Adrenal gland (tissue), 12 donors: Measurements from ENCODE around the gene SIK1. TPM values are rescaled to one million over a fixed set of nuclear protein-coding genes. Genes with fewer than 3 reads are reported as not detected.
"Not testable (repeated sequence)": the region's sequence is repeated elsewhere in the genome, so short reads cannot be mapped to it uniquely, and the experiment has no call there.

Experiments used
- DNase-seq, 7 donors: peaks; one replicate each; pipeline ENCODE4 v3.0.0-alpha.2; 2019 to 2020
- H3K27ac ChIP-seq, 5 donors: fragments of 200-600 bp; sonication (generic) in 4 of 5; 1 replicate in 3 of 5; 2 replicates in 2 of 5; pipeline versions ENCODE4 v1.5.1 to v1.8.0; 2016 to 2020; ENCODE audit warnings: mild to moderate bottlenecking in 1 of 5
- H3K27me3 ChIP-seq: fragments of 200-600 bp; 2 replicates; pipeline ENCODE4 v1.8.0; 2021
- H3K36me3 ChIP-seq, 2 donors: fragments of 200-600 bp; replicated peaks in 1 of 2; 1 replicate in 1 of 2; 2 replicates in 1 of 2; pipeline versions ENCODE4 v1.5.1 to v1.8.0; 2018 to 2022
- H3K4me1 ChIP-seq, 2 donors: fragments of 200-600 bp; replicated peaks in 1 of 2; 1 replicate in 1 of 2; 2 replicates in 1 of 2; pipeline versions ENCODE4 v1.5.1 to v1.8.0; 2018 to 2021
- H3K4me3 ChIP-seq, 4 donors: fragments of 200-600 bp; sonication (generic) in 3 of 4; one replicate each; pipeline ENCODE4 v1.5.1; 2016 to 2018
- H3K9me3 ChIP-seq, 3 donors: fragments of 200-600 bp; sonication (generic) in 1 of 3; replicated peaks in 1 of 3; 1 replicate in 2 of 3; 2 replicates in 1 of 3; pipeline versions ENCODE4 v1.5.1 to v1.8.0; 2016 to 2021
- POLR2A ChIP-seq, 2 donors: fragments of 450-650 bp; IDR thresholded peaks; one replicate each; pipeline ENCODE4 v1.6.1; 2017; ENCODE audit warnings: antibody characterized with exemption in 2 of 2, mild to moderate bottlenecking in 2 of 2, moderate library complexity in 1 of 2
- WGBS, 4 donors: extraction: QIAGEN DNeasy Blood & Tissue Kit in 2 of 4; methylation state at CpG; one replicate each; pipeline versions ENCODE4 v1.1.5 to v1.1.7; 2013 to 2017; 5-methylcytosine and 5-hydroxymethylcytosine counted together
- intact Hi-C, 2 donors: fragments of 100-400 bp; cut with DNase I; formaldehyde crosslinking; loops; one replicate each; pipeline versions ENCODE4 v1.14.1 to v1.15.0; 2022 to 2023
- polyA plus RNA-seq, 3 donors: library from polyadenylated mRNA; stranded (reverse); fragments of 200-250 nt in 2 of 3; fragments of 350-450 nt in 1 of 3; fragmentation: Illumina TruSeq in 1 of 3; extraction: RNeasy Lipid Tissue Mini Kit (QIAGEN cat#74804) in 1 of 3; gene quantifications; one replicate each; pipeline ENCODE4 v1.2.3, GENCODE V29; 2013 to 2014
- total RNA-seq, 9 donors: library from RNA; depleted of rRNA in 4 of 9; stranded (reverse); fragments of >200 nt in 4 of 9; fragments of 120-200 nt in 1 of 9; fragmentation: NEBNext Ultra II Directional in 1 of 9; extraction: Animal tissue kit (Norgen Biotek cat#: 25700) in 1 of 9; gene quantifications; one replicate each; pipeline versions ENCODE4 v1.1.0 to v1.2.4, GENCODE V29; 2013 to 2023
- TF ChIP-seq, protein P1 (sequence below), 6 experiments: fragments of 450-650 bp in 4 of 6; fragments of 200-600 bp in 2 of 6; sonication (generic) in 1 of 6; IDR thresholded peaks; 1 replicate in 5 of 6; 2 replicates in 1 of 6; pipeline versions ENCODE4 v1.5.1 to v1.8.0; 2016 to 2021; ENCODE audit warnings: antibody characterized with exemption in 6 of 6, mild to moderate bottlenecking in 2 of 6, moderate library complexity in 1 of 6
- donor health status: healthy with polysubstance abuse.
- donor health status: Bipolar disorder and iron deficiency.
- donor health status: DM: yes; HTN: yes; CAD: no.
- donor health status: DM: no; HTN: no; CAD: no.
- donor health status: DM: no; HTN: no; CAD: no.
- donor health status: DM: yes; HTN: yes; CAD: no.

SIK1 gene
- total and polyA plus RNA-seq, 12 donors = 0.55 to 171 (median 4.9) TPM

DNA sequence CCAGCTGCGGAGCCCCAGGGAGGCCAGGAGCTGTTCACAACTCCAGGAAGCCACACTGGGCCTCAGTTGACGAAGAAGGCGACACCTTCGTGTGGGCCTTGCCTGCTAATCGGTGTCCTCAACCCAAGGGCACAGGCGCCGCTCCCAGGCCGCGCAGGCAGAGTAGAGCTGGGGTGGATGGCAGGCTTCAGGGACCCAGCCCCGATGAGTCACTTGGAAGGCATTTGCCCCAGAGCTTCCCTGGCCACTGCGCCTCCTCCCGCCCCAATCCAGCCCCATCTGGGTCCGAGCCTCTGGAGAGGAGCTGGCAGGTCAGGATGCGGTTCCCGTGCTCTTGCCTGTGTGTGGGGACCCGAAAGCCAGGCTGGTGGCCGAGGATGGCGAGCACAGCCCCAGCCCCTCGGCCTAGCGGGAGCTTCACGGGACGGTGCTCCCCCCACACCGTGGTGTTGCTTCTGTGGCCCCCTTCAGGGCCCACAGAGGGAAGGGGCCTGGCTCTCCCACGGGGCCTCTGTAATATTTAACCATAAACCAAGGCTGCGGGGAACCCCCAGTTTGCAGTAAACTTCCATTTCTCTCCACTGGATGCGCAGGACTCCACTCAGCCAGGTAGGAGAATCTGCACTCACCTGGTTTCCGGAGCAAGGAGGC is 30.0 kb downstream of the SIK1 start:
- H3K4me3 ChIP-seq, H3K9me3 ChIP-seq, H3K27ac ChIP-seq, H3K4me1 ChIP-seq, H3K27me3 ChIP-seq, DNase-seq, H3K36me3 ChIP-seq, intact Hi-C loops: not testable (repeated sequence)
- WGBS, 4 donors = no CpG with 5 or more reads among the region's 27 CpGs

DNA sequence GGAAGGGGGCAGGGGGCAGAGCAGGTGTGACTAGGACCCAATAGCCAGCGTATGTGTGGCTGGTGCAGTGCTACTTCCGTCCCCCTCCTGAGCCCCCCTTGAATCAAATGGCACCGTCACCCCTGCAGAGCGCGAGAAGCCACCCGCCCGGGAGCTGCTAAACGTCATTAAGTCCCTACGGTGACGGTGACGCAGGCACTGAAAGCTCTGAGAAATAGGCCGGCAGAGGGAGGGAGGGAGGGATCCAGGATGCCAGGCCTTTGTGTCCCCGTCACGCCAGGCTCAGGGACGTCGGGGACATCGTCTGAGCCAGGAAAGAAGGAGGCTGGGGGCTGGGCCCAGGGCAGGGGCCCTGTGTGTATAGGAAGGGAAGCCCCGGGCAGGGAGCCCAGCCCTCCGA is 43.6 kb downstream of the SIK1 start:
- no CpG with 5 or more reads among the region's 19 CpGs for WGBS, 4 donors
- intact Hi-C loops, H3K4me3 ChIP-seq: not testable (repeated sequence)

DNA sequence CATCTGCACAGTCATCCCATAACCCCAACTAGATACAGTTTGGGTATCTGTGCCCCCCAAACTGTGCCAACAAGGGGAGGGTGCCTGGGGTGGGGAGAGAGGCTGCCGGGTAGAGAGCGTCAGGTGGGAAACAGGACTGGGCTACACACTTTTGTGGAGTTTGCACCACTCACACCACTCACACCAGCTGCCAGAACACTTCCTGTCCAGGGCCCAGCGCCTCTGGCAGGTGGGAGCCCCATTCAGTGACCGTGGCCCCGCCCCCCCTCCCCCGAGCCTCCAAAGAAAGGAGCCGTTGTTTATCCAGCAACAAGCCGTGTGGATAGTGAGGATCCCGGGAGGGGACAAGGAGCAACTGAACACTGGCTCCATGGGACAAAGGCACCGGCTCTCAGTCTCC is 44.0 kb downstream of the SIK1 start:
- H3K9me3 ChIP-seq, intact Hi-C loops, H3K36me3 ChIP-seq, H3K4me3 ChIP-seq, H3K27ac ChIP-seq, H3K4me1 ChIP-seq, H3K27me3 ChIP-seq: not testable (repeated sequence)
- DNase-seq = peak in 1 of 7 donors; percentile 13
- WGBS, 4 donors = 34 to 47% methylated on average over 3 to 8 of the region's 10 CpGs; no CpG with 5 or more reads in 2 of the 4 donors

More for the DNA sequence above, 43.6 kb downstream of the SIK1 start:
- H3K36me3 ChIP-seq, H3K27me3 ChIP-seq, H3K9me3 ChIP-seq, DNase-seq, H3K4me1 ChIP-seq, H3K27ac ChIP-seq: not testable (repeated sequence)

DNA sequence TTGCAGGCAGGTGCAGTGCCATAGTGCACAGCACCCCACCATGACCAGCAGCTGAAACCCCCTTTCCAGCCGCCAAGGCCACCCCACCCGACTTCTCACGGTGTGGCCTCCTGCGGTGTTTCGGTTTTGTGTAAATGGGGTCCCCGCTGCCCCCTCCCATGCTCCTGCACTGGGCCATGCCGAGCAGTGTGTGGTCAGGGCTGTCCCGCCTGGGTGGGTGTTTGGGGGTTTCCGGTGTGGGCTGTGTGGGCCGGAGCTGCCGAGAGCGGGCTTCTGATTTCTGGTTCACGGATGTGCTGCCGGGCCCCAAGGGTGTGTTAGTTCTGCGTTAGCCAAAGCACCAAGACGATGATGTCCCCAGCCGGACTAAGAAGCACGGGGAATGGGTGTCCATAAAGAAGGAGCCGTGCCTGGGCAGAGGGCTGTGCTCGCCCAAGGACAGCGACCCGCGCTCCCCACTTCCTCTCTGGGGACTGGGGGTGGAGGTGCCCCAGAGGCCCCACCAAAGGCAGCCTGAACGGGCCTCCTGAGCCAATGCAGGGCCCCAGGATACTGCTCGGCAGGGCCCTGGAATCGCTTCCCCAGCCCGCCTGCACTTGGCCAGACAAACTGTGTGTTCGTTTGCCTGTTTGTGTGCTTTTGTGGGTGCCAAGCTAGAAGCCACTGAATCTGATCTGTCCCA is 45.9 kb downstream of the SIK1 start:
- H3K27me3 ChIP-seq, H3K27ac ChIP-seq, intact Hi-C loops, H3K9me3 ChIP-seq, H3K36me3 ChIP-seq, DNase-seq, H3K4me1 ChIP-seq, H3K4me3 ChIP-seq: not testable (repeated sequence)
- 89 to 96% methylated on average over 3 to 4 of the region's 28 CpGs; no CpG with 5 or more reads in 2 of the 4 donors for WGBS, 4 donors

DNA sequence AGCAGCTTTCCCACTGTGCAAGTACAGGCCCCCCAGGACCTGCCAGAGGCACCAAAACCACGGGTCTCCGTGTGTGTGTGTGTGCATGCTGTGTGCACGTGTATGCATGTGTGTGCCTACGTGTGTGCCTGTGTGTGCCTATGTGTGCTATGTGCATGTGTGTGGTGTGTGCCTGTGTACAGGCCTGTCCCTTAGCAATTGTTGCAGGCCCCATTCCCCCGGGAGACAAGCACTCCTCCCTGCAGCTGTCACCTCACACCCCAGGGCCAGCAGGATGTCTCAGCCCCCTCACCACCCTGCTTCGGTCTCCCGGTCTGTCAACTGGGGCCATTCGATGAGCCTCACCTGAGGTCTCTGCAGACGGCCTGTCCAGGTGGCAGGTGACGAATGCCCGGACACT is 46.6 kb downstream of the SIK1 start:
- intact Hi-C loops, H3K4me1 ChIP-seq, H3K4me3 ChIP-seq, H3K27me3 ChIP-seq, DNase-seq, H3K9me3 ChIP-seq, H3K27ac ChIP-seq, H3K36me3 ChIP-seq: not testable (repeated sequence)
- WGBS, 4 donors = 91 to 95% methylated on average over 4 of the region's 11 CpGs; no CpG with 5 or more reads in 2 of the 4 donors

DNA sequence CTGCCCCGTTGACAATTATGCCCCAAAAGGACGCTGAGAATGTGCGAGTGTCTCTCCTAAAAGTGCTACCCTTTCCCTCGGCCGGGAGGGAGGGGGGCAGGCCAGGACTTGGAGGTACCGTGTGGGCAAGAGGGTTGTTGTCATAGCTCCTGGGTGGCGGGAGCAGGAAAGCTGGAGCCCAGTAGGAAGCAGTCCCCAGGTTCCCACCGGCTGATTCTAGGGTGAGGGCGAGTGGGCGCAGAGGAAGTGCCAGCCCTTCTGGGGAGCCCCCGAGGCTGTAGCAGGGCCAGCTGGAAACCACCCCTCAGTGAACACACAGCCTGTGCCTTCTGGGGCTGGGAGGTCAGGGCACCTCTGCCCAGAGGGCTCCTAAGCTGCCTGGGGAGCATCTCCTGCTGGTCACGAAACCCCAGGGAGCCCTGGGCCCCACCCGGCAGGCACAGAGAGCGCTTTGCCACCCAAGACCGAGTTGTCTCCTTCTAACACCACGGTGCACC is 47.3 kb downstream of the SIK1 start:
- H3K4me1 ChIP-seq, intact Hi-C loops, DNase-seq, H3K9me3 ChIP-seq, H3K36me3 ChIP-seq, H3K27me3 ChIP-seq, H3K4me3 ChIP-seq, H3K27ac ChIP-seq: not testable (repeated sequence)
- 77% methylated on average over 4 of the region's 16 CpGs; no CpG with 5 or more reads in 3 of the 4 donors for WGBS, 4 donors

DNA sequence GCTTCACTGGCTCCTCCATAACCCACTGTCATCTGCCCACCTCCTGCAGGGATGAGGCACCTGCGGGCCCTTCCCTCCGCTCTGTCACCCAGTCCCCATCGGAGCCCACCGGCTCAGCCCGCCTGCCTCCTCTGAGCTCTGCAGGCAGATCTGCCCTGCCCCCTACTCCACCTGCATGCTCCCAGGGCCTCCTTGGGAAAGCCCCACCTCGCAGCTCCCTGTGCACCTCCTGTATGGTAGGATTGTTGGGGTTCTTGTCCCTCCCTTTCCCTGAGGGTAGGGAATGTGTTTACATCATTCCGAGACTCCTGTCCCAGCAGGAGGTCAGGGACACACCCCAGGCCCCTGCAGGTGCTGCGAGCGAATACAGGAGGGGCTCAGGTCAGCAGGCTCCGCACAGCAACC is 50.5 kb downstream of the SIK1 start:
- Histone ChIP-seq H3K4me3 (no peak overlapping the region), H3K27ac (no peak overlapping the region), H3K36me3 (no peaks in the 10 kb centered on the region), H3K4me1 (no peaks in the 10 kb centered on the region), H3K9me3 (no peaks in the 10 kb centered on the region), H3K27me3 (no peaks in the 10 kb centered on the region)
- TF ChIP-seq, protein P1, sequence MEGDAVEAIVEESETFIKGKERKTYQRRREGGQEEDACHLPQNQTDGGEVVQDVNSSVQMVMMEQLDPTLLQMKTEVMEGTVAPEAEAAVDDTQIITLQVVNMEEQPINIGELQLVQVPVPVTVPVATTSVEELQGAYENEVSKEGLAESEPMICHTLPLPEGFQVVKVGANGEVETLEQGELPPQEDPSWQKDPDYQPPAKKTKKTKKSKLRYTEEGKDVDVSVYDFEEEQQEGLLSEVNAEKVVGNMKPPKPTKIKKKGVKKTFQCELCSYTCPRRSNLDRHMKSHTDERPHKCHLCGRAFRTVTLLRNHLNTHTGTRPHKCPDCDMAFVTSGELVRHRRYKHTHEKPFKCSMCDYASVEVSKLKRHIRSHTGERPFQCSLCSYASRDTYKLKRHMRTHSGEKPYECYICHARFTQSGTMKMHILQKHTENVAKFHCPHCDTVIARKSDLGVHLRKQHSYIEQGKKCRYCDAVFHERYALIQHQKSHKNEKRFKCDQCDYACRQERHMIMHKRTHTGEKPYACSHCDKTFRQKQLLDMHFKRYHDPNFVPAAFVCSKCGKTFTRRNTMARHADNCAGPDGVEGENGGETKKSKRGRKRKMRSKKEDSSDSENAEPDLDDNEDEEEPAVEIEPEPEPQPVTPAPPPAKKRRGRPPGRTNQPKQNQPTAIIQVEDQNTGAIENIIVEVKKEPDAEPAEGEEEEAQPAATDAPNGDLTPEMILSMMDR (IDR thresholded peaks at IDR 0.05) = no peak
- no peak for TF ChIP-seq POLR2A (IDR thresholded peaks at IDR 0.05)
- DNase-seq = no peak
- intact Hi-C loops = no loop called here
- WGBS, 4 donors = 92 to 95% (median 94%) methylated on average over 9 to 10 of the region's 10 CpGs
